Naive thymus-derived CD4-positive, alpha-beta T cell (primary cell): ENCODE measurements around the gene DALRD3. TPM values are rescaled to one million over a fixed set of nuclear protein-coding genes. Genes with fewer than 3 reads are reported as not detected.

Experiments
- ATAC-seq: fragments of 150-1000 bp; cut with Tn5 transposase; 2 replicates; pipeline ENCODE4 v1.10.0; 2021; ENCODE audit warnings: mild to moderate bottlenecking, moderate library complexity
- CTCF ChIA-PET: fragments of 350-600 bp; sonication (Branson Sonifier 250); formaldehyde crosslinking; loops from one replicate; lab custom pipeline; 2021; ENCODE audit warnings: antibody characterized with exemption; lab: Charles Lee
- POLR2A ChIA-PET: fragments of 350-600 bp; sonication (Branson Sonifier 250); formaldehyde crosslinking; loops from one replicate; lab custom pipeline; 2021; ENCODE audit warnings: antibody characterized with exemption, inconsistent platforms; lab: Charles Lee
- DNase-seq, 9 donors: peaks; one replicate each; pipeline versions ENCODE4 v3.0.0 to v3.0.0-alpha.2; 2020 to 2022; ENCODE audit warnings: mixed read lengths in 1 of 9
- H3K27ac ChIP-seq: one replicate; pipeline ENCODE4 v1.7.0; 2013; ENCODE audit warnings: mild to moderate bottlenecking, low read depth, low read length, moderate library complexity
- H3K27me3 ChIP-seq, 2 donors: one replicate each; pipeline ENCODE4 v1.7.0; 2013; ENCODE audit warnings: low read length in 2 of 2, mild to moderate bottlenecking in 2 of 2, moderate library complexity in 2 of 2; ENCODE audit not compliant: control insufficient read depth in 2 of 2, insufficient read depth in 2 of 2
- H3K36me3 ChIP-seq, 3 experiments: 1 replicate in 2 of 3; 2 replicates in 1 of 3; pipeline ENCODE4 v1.7.0; 2013; ENCODE audit warnings: low read length in 3 of 3, mild to moderate bottlenecking in 3 of 3, moderate library complexity in 1 of 3; ENCODE audit not compliant: insufficient read depth in 3 of 3, control insufficient read depth in 2 of 3
- H3K4me1 ChIP-seq, 2 donors: one replicate each; pipeline ENCODE4 v1.7.0; 2013; ENCODE audit warnings: low read length in 2 of 2, mild to moderate bottlenecking in 2 of 2, moderate library complexity in 1 of 2; ENCODE audit not compliant: control insufficient read depth in 2 of 2, insufficient read depth in 2 of 2
- H3K4me3 ChIP-seq: 2 replicates; pipeline ENCODE4 v1.7.0; 2013; ENCODE audit warnings: mild to moderate bottlenecking, low read length
- H3K9me3 ChIP-seq, 3 experiments: 1 replicate in 2 of 3; 2 replicates in 1 of 3; pipeline ENCODE4 v1.7.0; 2013; ENCODE audit warnings: low read length in 3 of 3; ENCODE audit not compliant: control insufficient read depth in 2 of 3
- H3K27ac Mint-ChIP-seq, 9 donors: one replicate each; pipeline ENCODE4 v1.8.0; 2020 to 2022; ENCODE audit warnings: mixed read lengths in 9 of 9, mild to moderate bottlenecking in 8 of 9, moderate library complexity in 5 of 9, inconsistent platforms in 2 of 9
- H3K27me3 Mint-ChIP-seq, 5 donors: one replicate each; pipeline ENCODE4 v1.8.0; 2021 to 2022; ENCODE audit warnings: mixed read lengths in 5 of 5, mild to moderate bottlenecking in 1 of 5
- H3K36me3 Mint-ChIP-seq, 5 donors: one replicate each; pipeline ENCODE4 v1.8.0; 2020 to 2022; ENCODE audit warnings: mixed read lengths in 5 of 5, mild to moderate bottlenecking in 3 of 5, inconsistent platforms in 1 of 5
- H3K4me1 Mint-ChIP-seq, 7 donors: one replicate each; pipeline ENCODE4 v1.8.0; 2020 to 2022; ENCODE audit warnings: mixed read lengths in 7 of 7, mild to moderate bottlenecking in 3 of 7, inconsistent platforms in 1 of 7
- H3K4me3 Mint-ChIP-seq, 10 donors: one replicate each; pipeline ENCODE4 v1.8.0; 2020 to 2022; ENCODE audit warnings: mild to moderate bottlenecking in 10 of 10, mixed read lengths in 10 of 10, moderate library complexity in 6 of 10, inconsistent platforms in 2 of 10
- H3K9me3 Mint-ChIP-seq, 11 donors: one replicate each; pipeline ENCODE4 v1.8.0; 2020 to 2022; ENCODE audit warnings: mixed read lengths in 11 of 11, mild to moderate bottlenecking in 4 of 11, inconsistent platforms in 1 of 11, moderate library complexity in 1 of 11
- intact Hi-C, 2 donors: fragments of 100-400 bp; cut with micrococcal nuclease; formaldehyde crosslinking; loops; one replicate each; pipeline ENCODE4 v1.15.1; 2023
- polyA plus RNA-seq, 2 donors: library from polyadenylated mRNA; unstranded; fragments of 300-500 nt; fragmentation: Illumina TruSeq; gene quantifications; one replicate each; pipeline ENCODE4 v1.2.3, GENCODE V29; 2021
- total RNA-seq, 6 experiments: library from RNA in 5 of 6; stranded (reverse) in 5 of 6; gene quantifications; 1 replicate in 5 of 6; 2 replicates in 1 of 6; pipeline ENCODE4 v1.2.3 and lab custom pipeline; 2021 to 2026

The DALRD3 gene
- total and polyA plus RNA-seq, 7 experiments from 2014 or later = 18.9 to 28.6 (median 24.2) TPM

DNA sequence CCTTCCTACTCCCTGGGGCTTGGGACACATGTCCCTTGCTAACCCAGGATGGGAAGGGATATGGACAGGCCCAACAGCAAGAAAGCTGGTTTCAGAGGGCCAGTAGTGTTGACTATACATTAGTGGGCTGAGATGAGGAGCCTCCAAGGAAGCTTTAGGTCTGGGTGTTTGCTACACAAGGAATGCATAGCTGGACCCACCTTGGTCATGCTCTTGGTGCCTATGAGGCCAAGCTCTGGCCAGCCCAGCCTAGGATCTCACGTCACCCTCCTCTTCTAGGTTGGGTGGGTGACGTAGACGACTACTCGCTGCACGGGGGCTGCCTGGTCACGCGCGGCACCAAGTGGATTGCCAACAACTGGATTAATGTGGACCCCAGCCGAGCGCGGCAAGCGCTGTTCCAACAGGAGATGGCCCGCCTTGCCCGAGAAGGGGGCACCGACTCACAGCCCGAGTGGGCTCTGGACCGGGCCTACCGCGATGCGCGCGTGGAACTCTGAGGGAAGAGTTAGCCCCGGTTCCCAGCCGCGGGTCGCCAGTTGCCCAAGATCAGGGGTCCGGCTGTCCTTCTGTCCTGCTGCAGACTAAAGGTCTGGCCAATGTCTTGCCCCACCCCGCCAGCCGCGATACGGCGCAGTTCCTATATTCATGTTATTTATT lies 11.8 kb downstream of the DALRD3 start:
- Mint-ChIP-seq H3K27ac (peak overlapping the region; percentile 95 to 100 (median 98)), H3K4me3 (peak overlapping the region; percentile 94 to 100 (median 98)), H3K9me3 (peaks cover 0 to 3% (median 0%) of the 10 kb centered on the region in 11 donors), H3K36me3 (peaks cover 0 to 5% (median 0%) of the 10 kb centered on the region in 5 donors), H3K4me1 (peaks cover 14 to 29% (median 24%) of the 10 kb centered on the region in 7 donors), H3K27me3 (no peaks in the 10 kb centered on the region)
- H3K4me3 ChIP-seq = peak overlapping the region; percentile 96
- H3K27me3 ChIP-seq = no peaks in the 10 kb centered on the region
- H3K27ac ChIP-seq = peak overlapping the region; percentile 90
- peaks cover 8 to 16% of the 10 kb centered on the region in 2 donors for H3K4me1 ChIP-seq
- POLR2A ChIA-PET = interaction anchor here (0.7 to 10.4 kb wide), 21 partner anchors 9 to 491 kb away, joined by 3 to 247 read pairs (median 5); partner anchors contain the start of genes ARIH2, DAG1, DALRD3 and IMPDH2
- CTCF ChIA-PET = interaction anchor here (0.7 to 2.3 kb wide), 16 partner anchors 10 to 462 kb away, joined by 3 to 25 read pairs (median 6); partner anchors contain the start of genes IMPDH2, KLHDC8B, NDUFAF3 and P4HTM
- ATAC-seq (no peak), DNase-seq (peak in 1 of 9 donors; percentile 25)
- H3K36me3 ChIP-seq = peaks cover 0 to 8% (median 0%) of the 10 kb centered on the region in 3 experiments
- no peaks in the 10 kb centered on the region for H3K9me3 ChIP-seq
- intact Hi-C loops = loop anchor here (1.0 to 10.0 kb wide), 16 partner anchors 15 to 668 kb away; partner anchors contain the start of genes DAG1 (in 2 of the 2), PFKFB4 (in 2 of the 2), QRICH1 (in 2 of the 2) and APEH (in 1 of the 2)

DNA sequence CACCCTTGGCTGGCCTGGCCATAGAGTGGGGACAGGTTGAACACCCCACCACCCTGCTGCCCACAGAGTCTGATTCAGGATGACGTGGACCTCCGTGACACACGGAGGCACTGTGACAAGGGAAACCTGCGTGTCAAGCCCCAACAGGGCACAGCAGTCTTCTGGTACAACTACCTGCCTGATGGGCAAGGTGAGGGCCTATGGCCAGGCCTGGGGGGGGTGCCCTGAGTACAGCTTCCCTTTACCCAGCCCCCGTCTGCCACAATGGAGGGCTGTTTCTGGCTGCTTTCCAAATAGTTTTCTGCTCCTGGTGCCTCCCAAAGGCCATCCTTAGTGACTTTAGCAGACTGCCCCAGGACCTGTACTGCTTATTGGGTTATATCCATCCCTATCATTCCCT lies 12.4 kb downstream of the DALRD3 start:
- H3K27ac ChIP-seq = no peak overlapping the region

DNA sequence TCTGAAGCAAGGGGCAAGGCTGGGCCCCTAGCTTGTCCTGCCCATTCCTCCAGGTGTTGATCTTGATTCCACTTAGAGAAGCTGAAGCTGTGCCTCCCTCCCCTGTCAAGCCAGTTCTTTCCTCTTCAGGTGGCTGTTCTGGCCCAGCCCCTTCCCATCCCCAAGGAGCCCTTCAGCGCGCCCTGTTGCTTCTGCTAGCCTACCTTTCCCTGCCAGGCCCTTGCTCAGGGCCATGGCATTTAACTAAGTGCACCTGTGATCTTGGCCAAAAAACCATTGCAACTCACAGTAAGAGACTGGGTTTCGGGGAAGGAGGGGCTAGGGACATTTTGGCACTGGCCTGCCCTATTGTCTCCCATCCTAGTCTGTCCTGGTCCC lies 13.1 kb downstream of the DALRD3 start:
- Histone ChIP-seq H3K9me3 (no peaks in the 10 kb centered on the region), H3K4me1 (peaks cover 8 to 16% of the 10 kb centered on the region in 2 donors), H3K27me3 (no peaks in the 10 kb centered on the region), H3K4me3 (no peak overlapping the region), H3K27ac (no peak overlapping the region), H3K36me3 (peaks cover 0 to 4% (median 0%) of the 10 kb centered on the region in 3 experiments)
- H3K27ac Mint-ChIP-seq = peak overlapping the region in 1 of 9 donors; percentile 48
- CTCF ChIA-PET = interaction anchor here (2.3 kb wide), 1 partner anchor 16 kb away, joined by 11 read pairs; the partner anchor contains the start of gene NDUFAF3
- intact Hi-C loops = loop anchor here (5.0 to 10.0 kb wide), 4 partner anchors 88 to 560 kb away; partner anchors contain the start of genes PFKFB4 (in 2 of the 2), ARIH2 (in 1 of the 2), ATRIP (in 1 of the 2) and CCDC51 (in 1 of the 2)
- POLR2A ChIA-PET = interaction anchor here (0.6 to 10.4 kb wide), 5 partner anchors 10 to 88 kb away, joined by 4 to 247 read pairs (median 38); partner anchors contain the start of genes DALRD3, NDUFAF3, P4HTM and QRICH1
- peak overlapping the region in 2 of 10 donors; percentile 14 to 45 for H3K4me3 Mint-ChIP-seq
- DNase-seq (no peak), ATAC-seq (no peak)
- peaks cover 14 to 29% (median 24%) of the 10 kb centered on the region in 7 donors for H3K4me1 Mint-ChIP-seq
- H3K27me3 Mint-ChIP-seq = no peaks in the 10 kb centered on the region
- peaks cover 0 to 5% (median 0%) of the 10 kb centered on the region in 5 donors for H3K36me3 Mint-ChIP-seq
- peaks cover 0 to 3% (median 0%) of the 10 kb centered on the region in 11 donors for H3K9me3 Mint-ChIP-seq

More for the DNA sequence above, 12.4 kb downstream of the DALRD3 start:
- Histone ChIP-seq H3K4me1 (peaks cover 8 to 16% of the 10 kb centered on the region in 2 donors), H3K4me3 (peak overlapping the region; percentile 96), H3K9me3 (no peaks in the 10 kb centered on the region), H3K27me3 (no peaks in the 10 kb centered on the region), H3K36me3 (peaks cover 0 to 4% (median 0%) of the 10 kb centered on the region in 3 experiments)
- peaks cover 0 to 5% (median 0%) of the 10 kb centered on the region in 5 donors for H3K36me3 Mint-ChIP-seq
- ATAC-seq (no peak), DNase-seq (no peak)
- peaks cover 14 to 29% (median 24%) of the 10 kb centered on the region in 7 donors for H3K4me1 Mint-ChIP-seq
- H3K27me3 Mint-ChIP-seq = no peaks in the 10 kb centered on the region
- POLR2A ChIA-PET = interaction anchor here (0.8 to 10.4 kb wide), 8 partner anchors 8 to 334 kb away, joined by 3 to 247 read pairs (median 9); partner anchors contain the start of genes DALRD3, IMPDH2, NDUFAF3 and P4HTM
- CTCF ChIA-PET = interaction anchor here (1.0 to 2.3 kb wide), 4 partner anchors 9 to 18 kb away, joined by 3 to 11 read pairs (median 9); partner anchors contain the start of gene NDUFAF3
- intact Hi-C loops = loop anchor here (2.0 to 10.0 kb wide), 5 partner anchors 89 to 669 kb away; partner anchors contain the start of genes PFKFB4 (in 2 of the 2), APEH (in 1 of the 2), ARIH2 (in 1 of the 2) and ATRIP (in 1 of the 2)
- peak overlapping the region in 9 of 10 donors; percentile 94 to 100 (median 97) for H3K4me3 Mint-ChIP-seq
- H3K27ac Mint-ChIP-seq = peak overlapping the region in 6 of 9 donors; percentile 41 to 100 (median 98)
- peaks cover 0 to 3% (median 0%) of the 10 kb centered on the region in 11 donors for H3K9me3 Mint-ChIP-seq

DNA sequence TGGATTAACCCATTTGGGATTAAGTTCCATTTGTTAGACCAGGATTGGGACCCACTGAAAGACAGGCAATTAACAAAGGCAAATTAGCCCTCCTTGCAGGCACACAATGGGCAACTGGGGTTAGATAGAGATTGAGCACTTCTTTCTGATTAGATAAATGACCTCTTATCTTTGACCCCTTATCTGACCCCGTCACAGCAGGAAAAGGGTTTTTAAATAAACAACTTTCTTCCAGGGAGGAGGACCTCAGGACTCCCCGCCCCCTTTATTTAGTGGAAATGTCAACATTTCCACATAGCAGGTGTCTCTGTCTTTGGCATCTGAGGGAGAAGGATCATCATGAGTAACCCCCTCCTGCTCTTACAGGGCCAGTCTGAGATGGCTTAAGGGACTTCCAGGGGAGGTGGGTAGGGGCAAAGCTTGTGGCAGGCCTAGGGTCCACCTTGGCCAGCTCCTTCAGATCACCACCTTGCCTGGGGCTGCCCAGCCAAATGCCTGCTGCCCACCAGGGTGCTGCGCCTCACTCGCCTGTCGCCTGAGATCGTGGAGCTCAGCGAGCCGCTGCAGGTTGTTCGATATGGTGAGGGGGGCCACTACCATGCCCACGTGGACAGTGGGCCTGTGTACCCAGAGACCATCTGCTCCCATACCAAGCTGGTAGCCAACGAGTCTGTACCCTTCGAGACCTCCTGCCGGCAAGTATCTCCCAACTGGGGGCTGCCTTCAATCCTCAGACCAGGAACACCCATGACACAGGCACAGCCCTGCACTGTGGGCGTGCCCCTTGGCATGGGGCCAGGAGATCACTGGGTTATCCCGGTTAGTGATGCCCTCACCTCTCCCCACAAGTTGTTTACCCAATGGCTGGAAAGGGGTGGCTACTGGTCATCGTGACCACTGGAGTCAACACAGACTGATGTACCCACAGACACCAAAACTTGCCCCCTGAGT lies 13.8 kb downstream of the DALRD3 start:
- Histone ChIP-seq H3K36me3 (peaks cover 0 to 4% (median 0%) of the 10 kb centered on the region in 3 experiments), H3K4me1 (peaks cover 8 to 16% of the 10 kb centered on the region in 2 donors), H3K4me3 (no peak overlapping the region), H3K27ac (no peak overlapping the region), H3K27me3 (no peaks in the 10 kb centered on the region), H3K9me3 (no peaks in the 10 kb centered on the region)
- DNase-seq = no peak
- no peak for ATAC-seq
- Mint-ChIP-seq H3K4me3 (peak overlapping the region in 2 of 10 donors; percentile 14 to 45), H3K9me3 (peaks cover 0 to 3% (median 0%) of the 10 kb centered on the region in 11 donors), H3K36me3 (peaks cover 0 to 5% (median 0%) of the 10 kb centered on the region in 5 donors), H3K27ac (peak overlapping the region in 3 of 9 donors; percentile 12 to 48 (median 18)), H3K4me1 (peaks cover 18 to 29% (median 24%) of the 10 kb centered on the region in 7 donors), H3K27me3 (no peaks in the 10 kb centered on the region)
- POLR2A ChIA-PET = interaction anchor here (0.6 to 10.4 kb wide), 7 partner anchors 9 to 89 kb away, joined by 3 to 247 read pairs (median 13); partner anchors contain the start of genes DALRD3, IMPDH2, NDUFAF3 and P4HTM
- intact Hi-C loops = loop anchor here (5.0 to 10.0 kb wide), 4 partner anchors 87 to 560 kb away; partner anchors contain the start of genes PFKFB4 (in 2 of the 2), ARIH2 (in 1 of the 2), ATRIP (in 1 of the 2) and CCDC51 (in 1 of the 2)
- CTCF ChIA-PET = interaction anchor here (1.1 to 2.3 kb wide), 2 partner anchors 17 kb away, joined by 3 to 11 read pairs; partner anchors contain the start of gene NDUFAF3

DNA sequence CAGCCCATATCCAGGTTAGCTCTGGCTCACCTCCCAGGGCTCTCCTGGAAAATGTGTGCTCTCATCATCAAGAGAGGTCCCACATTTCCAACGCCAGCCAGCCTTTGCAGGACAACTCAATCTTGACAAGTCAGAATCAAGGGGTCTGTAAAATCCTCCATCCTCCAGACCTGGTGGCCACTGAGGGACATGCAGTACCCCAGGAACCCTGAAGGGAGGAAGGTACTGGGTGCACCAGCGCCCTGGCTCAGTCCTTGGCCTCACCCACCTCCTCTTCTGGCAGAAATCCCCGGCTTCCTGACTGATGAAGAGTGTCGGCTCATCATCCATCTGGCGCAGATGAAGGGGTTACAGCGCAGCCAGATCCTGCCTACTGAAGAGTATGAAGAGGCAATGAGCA lies 17.2 kb downstream of the DALRD3 start:
- ATAC-seq = no peak
- no peaks in the 10 kb centered on the region for H3K36me3 Mint-ChIP-seq
- Histone ChIP-seq H3K4me1 (peaks cover 1 to 2% of the 10 kb centered on the region in 2 donors), H3K27me3 (no peaks in the 10 kb centered on the region), H3K36me3 (peaks cover 0 to 17% (median 3%) of the 10 kb centered on the region in 3 experiments), H3K4me3 (no peak overlapping the region), H3K27ac (no peak overlapping the region), H3K9me3 (no peaks in the 10 kb centered on the region)
- intact Hi-C loops = loop anchor here in 1 of 2 donors (10.0 kb wide), 1 partner anchor 556 kb away; the partner anchor contains the start of genes ATRIP, CCDC51 and TMA7
- H3K4me3 Mint-ChIP-seq = no peak overlapping the region
- H3K9me3 Mint-ChIP-seq = no peaks in the 10 kb centered on the region
- peaks cover 0 to 5% (median under 1%) of the 10 kb centered on the region in 7 donors for H3K4me1 Mint-ChIP-seq
- peak overlapping the region in 3 of 9 donors; percentile 12 to 70 (median 47) for H3K27ac Mint-ChIP-seq
- no peaks in the 10 kb centered on the region for H3K27me3 Mint-ChIP-seq
- no peak for DNase-seq
- POLR2A ChIA-PET = interaction anchor here (0.6 to 1.7 kb wide), 4 partner anchors 10 to 285 kb away, joined by 3 to 6 read pairs (median 4); partner anchors contain the start of gene IP6K2
- CTCF ChIA-PET = no interaction called here
